Hepatocyte (in vitro differentiated cells): ENCODE data around the gene BACH2. TPM values are rescaled to one million over a fixed set of nuclear protein-coding genes. Genes with fewer than 3 reads are reported as not detected.
"Not testable (repeated sequence)": the region's sequence is repeated elsewhere in the genome, so short reads cannot be mapped to it uniquely, and the experiment has no call there.

Experiments used
- DNase-seq: peaks from one replicate; pipeline ENCODE4 v3.0.0-alpha.2; 2016; ENCODE audit warnings: low spot score
- H2AFZ ChIP-seq: fragments of 200-600 bp; sonication (generic); 2 replicates; pipeline ENCODE4 v1.6.0; 2016; ENCODE audit warnings: antibody characterized with exemption, mild to moderate bottlenecking
- H3K27ac ChIP-seq: fragments of 200-600 bp; sonication (generic); 2 replicates; pipeline ENCODE4 v1.5.1; 2016; ENCODE audit warnings: mild to moderate bottlenecking
- H3K27me3 ChIP-seq: fragments of 200-600 bp; sonication (generic); 2 replicates; pipeline ENCODE4 v1.6.1; 2016
- H3K36me3 ChIP-seq: fragments of 200-600 bp; sonication (generic); replicated peaks from 2 replicates; pipeline ENCODE4 v1.5.1; 2016; ENCODE audit warnings: low read depth; ENCODE audit not compliant: insufficient read depth
- H3K4me1 ChIP-seq: fragments of 200-600 bp; sonication (generic); 2 replicates; pipeline ENCODE4 v1.5.1; 2016; ENCODE audit warnings: mild to moderate bottlenecking, moderate library complexity; ENCODE audit not compliant: insufficient read depth
- H3K4me2 ChIP-seq: fragments of 200-600 bp; sonication (generic); 2 replicates; pipeline ENCODE4 v1.6.0; 2016
- H3K4me3 ChIP-seq: fragments of 200-600 bp; sonication (generic); 2 replicates; pipeline ENCODE4 v1.5.1; 2016; ENCODE audit warnings: mild to moderate bottlenecking
- H3K79me2 ChIP-seq: fragments of 200-600 bp; sonication (generic); 2 replicates; pipeline ENCODE4 v1.6.0; 2017; ENCODE audit warnings: mild to moderate bottlenecking
- H3K9me2 ChIP-seq: fragments of 200-600 bp; sonication (generic); replicated peaks from 2 replicates; pipeline ENCODE4 v1.6.0; 2017; ENCODE audit warnings: mild to moderate bottlenecking; ENCODE audit not compliant: insufficient read depth
- H3K9me3 ChIP-seq: fragments of 200-600 bp; sonication (generic); 2 replicates; pipeline ENCODE4 v1.5.1; 2016; ENCODE audit warnings: low read depth, mild to moderate bottlenecking
- H4K20me1 ChIP-seq: fragments of 200-600 bp; sonication (generic); 2 replicates; pipeline ENCODE4 v1.6.0; 2016; ENCODE audit warnings: mild to moderate bottlenecking; ENCODE audit not compliant: insufficient read depth, poor library complexity, severe bottlenecking
- EZH2 ChIP-seq: fragments of 200-600 bp; sonication (generic); IDR thresholded peaks from 2 replicates; pipeline ENCODE4 v1.6.1; 2016; ENCODE audit warnings: antibody characterized with exemption, mild to moderate bottlenecking, borderline replicate concordance
- EZH2phosphoT487 ChIP-seq: fragments of 200-600 bp; sonication (generic); IDR thresholded peaks from one replicate; pipeline ENCODE4 v1.6.1; 2018; ENCODE audit warnings: antibody characterized with exemption, mild to moderate bottlenecking, low read depth, moderate library complexity; ENCODE audit not compliant: unreplicated experiment, severe bottlenecking
- WGBS: methylation state at CpG from one replicate; pipeline ENCODE4 v1.1.6; 2016; ENCODE audit warnings: low lambda C conversion rate; ENCODE audit errors: missing lambda C conversion rate; 5-methylcytosine and 5-hydroxymethylcytosine counted together
- polyA plus RNA-seq: library from polyadenylated mRNA; unstranded; fragments of >200 nt; fragmentation: Nextera tagmentation; extraction: Ambion mirVana; gene quantifications from 2 replicates; pipeline ENCODE4 v1.2.1, GENCODE V29; 2016
- total RNA-seq: library from RNA; depleted of rRNA; stranded (reverse); fragments of >200 nt; gene quantifications from 2 replicates; pipeline ENCODE4 v1.2.3, GENCODE V29; 2014
- TF ChIP-seq, protein P1 (sequence below): fragments of 200-600 bp; sonication (generic); IDR thresholded peaks from 2 replicates; pipeline ENCODE4 v1.5.1; 2016; ENCODE audit warnings: antibody characterized with exemption, mild to moderate bottlenecking; ENCODE audit not compliant: poor library complexity

Gene BACH2
- total and polyA plus RNA-seq, 2 experiments from 2014 or later = 2.3 to 2.6 TPM

DNA sequence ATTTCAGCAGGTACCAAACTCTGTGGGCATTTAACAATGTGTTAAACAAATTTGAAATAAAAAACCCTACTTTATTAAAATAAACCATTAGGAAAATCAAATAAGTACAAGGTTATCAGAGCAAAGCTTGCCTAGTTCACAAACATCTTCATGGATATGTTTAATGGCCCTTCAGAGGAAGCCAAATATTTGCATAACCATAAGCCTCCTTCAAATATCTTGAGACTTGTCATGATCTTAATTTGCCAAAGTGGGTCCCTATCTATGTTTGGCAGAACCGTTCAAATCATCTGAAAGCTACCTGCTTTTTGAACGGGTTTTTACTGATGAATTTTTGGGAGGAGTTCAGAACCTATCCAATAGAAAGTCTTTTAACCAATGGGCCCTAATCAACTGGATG is 176.3 kb downstream of the BACH2 start:
- Histone ChIP-seq H3K4me1 (no peaks in the 10 kb centered on the region), H3K27me3 (no peaks in the 10 kb centered on the region), H3K27ac (no peak overlapping the region), H3K4me3 (no peak overlapping the region), H3K36me3 (no peaks in the 10 kb centered on the region), H3K9me3 (no peaks in the 10 kb centered on the region), H4K20me1 (no peaks in the 10 kb centered on the region), H2AFZ (no peak overlapping the region), H3K79me2 (no peaks in the 10 kb centered on the region), H3K4me2 (no peak overlapping the region), H3K9me2 (no peaks in the 10 kb centered on the region)
- DNase-seq = no peak
- TF ChIP-seq, protein P1, sequence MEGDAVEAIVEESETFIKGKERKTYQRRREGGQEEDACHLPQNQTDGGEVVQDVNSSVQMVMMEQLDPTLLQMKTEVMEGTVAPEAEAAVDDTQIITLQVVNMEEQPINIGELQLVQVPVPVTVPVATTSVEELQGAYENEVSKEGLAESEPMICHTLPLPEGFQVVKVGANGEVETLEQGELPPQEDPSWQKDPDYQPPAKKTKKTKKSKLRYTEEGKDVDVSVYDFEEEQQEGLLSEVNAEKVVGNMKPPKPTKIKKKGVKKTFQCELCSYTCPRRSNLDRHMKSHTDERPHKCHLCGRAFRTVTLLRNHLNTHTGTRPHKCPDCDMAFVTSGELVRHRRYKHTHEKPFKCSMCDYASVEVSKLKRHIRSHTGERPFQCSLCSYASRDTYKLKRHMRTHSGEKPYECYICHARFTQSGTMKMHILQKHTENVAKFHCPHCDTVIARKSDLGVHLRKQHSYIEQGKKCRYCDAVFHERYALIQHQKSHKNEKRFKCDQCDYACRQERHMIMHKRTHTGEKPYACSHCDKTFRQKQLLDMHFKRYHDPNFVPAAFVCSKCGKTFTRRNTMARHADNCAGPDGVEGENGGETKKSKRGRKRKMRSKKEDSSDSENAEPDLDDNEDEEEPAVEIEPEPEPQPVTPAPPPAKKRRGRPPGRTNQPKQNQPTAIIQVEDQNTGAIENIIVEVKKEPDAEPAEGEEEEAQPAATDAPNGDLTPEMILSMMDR = no peak
- TF ChIP-seq EZH2phosphoT487 (no peak), EZH2 (no peak)
- 86% methylated on average over 2 of the region's 2 CpGs for WGBS

DNA sequence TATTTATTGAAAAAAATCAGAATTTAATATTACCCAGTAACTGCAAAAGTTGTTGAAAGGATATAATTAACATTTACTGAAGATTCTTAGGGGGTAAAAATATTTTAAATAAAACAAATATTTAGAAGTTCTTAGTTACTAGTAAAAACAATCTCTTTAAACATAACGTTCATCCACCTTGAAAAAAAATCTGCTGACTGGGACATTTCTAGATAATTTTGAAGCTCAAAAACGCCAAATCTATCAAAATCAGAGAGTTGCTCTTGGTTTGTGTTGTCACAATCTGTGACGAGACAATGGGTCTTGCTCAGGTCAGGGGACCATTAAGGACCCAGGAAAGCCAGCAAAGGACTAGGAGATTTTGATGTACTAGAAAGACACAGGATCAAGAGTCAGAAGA is 177.0 kb downstream of the BACH2 start:
- DNase-seq = no peak
- Histone ChIP-seq H3K27me3 (no peaks in the 10 kb centered on the region), H3K4me1 (no peaks in the 10 kb centered on the region), H3K27ac (no peak overlapping the region), H3K9me3 (no peaks in the 10 kb centered on the region), H3K9me2 (no peaks in the 10 kb centered on the region), H3K79me2 (no peaks in the 10 kb centered on the region), H4K20me1 (no peaks in the 10 kb centered on the region), H2AFZ (no peak overlapping the region), H3K4me3 (no peak overlapping the region), H3K4me2 (no peak overlapping the region), H3K36me3 (no peaks in the 10 kb centered on the region)
- no peak for TF ChIP-seq EZH2
- 82% methylated on average over 3 of the region's 3 CpGs for WGBS

DNA sequence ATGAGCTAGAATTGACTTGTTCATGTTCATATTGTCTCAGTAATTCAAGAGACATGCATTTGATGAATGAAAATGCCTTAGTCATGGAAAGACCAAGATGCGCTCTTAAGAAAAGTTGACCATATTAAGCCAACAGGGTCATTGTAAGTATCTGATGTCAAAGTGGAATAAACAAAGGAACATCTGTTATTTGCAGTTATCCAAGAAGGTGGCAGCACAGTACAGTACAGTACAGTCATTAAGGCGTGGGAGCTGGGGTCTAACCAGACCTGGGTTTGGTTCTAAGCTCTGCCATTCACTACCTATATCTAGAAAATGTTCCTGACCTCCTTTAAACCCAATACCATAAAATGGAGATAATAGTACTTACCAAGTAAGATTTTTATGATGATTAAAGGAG is 178.1 kb downstream of the BACH2 start:
- H3K4me2 ChIP-seq = no peak overlapping the region
- DNase-seq = no peak
- H3K4me3 ChIP-seq = no peak overlapping the region
- no peaks in the 10 kb centered on the region for H3K36me3 ChIP-seq
- no peaks in the 10 kb centered on the region for H3K79me2 ChIP-seq
- H4K20me1 ChIP-seq = no peaks in the 10 kb centered on the region
- no peaks in the 10 kb centered on the region for H3K9me3 ChIP-seq
- no peaks in the 10 kb centered on the region for H3K4me1 ChIP-seq
- H3K27ac ChIP-seq = no peak overlapping the region
- no peak for TF ChIP-seq EZH2phosphoT487
- TF ChIP-seq EZH2 = no peak
- TF ChIP-seq, protein P1 = no peak
- no peak overlapping the region for H2AFZ ChIP-seq
- H3K27me3 ChIP-seq = no peaks in the 10 kb centered on the region
- no peaks in the 10 kb centered on the region for H3K9me2 ChIP-seq
- WGBS = 90% methylated on average over 2 of the region's 2 CpGs

DNA sequence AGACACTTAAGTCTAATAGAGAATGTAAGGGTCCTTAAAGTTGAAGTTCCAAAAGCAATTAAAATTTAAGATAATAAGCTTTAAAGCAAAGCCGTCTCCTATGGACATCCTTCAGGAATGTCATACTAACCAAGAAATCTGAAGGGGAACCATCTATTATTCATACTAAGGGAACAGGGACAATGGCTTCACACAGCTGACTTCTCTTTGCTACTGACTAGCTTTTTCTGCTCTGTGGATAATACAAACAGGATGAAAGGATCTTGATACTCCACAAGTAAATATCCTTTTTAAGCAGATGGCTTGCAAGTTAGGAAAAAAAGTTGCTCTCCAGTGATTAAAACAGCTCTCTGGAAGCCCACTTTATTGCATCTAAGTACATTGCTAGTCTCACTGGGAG is 178.6 kb downstream of the BACH2 start:
- no peak for DNase-seq
- WGBS = 87% methylated on average over 1 of the region's 1 CpG
- Histone ChIP-seq H3K9me3 (no peaks in the 10 kb centered on the region), H2AFZ (no peak overlapping the region), H3K9me2 (no peaks in the 10 kb centered on the region), H3K4me2 (no peak overlapping the region), H3K79me2 (no peaks in the 10 kb centered on the region), H3K36me3 (no peaks in the 10 kb centered on the region), H3K4me3 (no peak overlapping the region), H3K27ac (no peak overlapping the region), H3K27me3 (no peaks in the 10 kb centered on the region), H4K20me1 (no peaks in the 10 kb centered on the region), H3K4me1 (no peaks in the 10 kb centered on the region)
- TF ChIP-seq, protein P1 = no peak
- TF ChIP-seq EZH2 (no peak), EZH2phosphoT487 (no peak)

DNA sequence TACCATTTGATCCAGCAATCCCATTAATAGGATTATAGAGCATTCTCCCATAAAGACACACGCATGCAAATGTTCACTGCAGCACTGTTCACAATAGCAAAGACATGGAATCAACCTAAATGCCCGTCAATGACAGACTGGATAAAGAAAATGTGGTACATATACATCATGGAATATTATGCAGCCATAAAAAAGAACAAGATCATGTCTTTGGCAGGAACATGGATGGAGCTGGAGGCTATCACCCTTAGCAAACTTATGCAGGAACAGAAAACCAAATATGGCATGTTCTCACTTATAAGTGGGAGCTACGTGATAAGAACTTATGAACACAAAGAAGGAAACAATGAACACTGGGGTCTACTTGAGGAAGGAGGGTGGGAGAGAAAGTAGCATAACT is 180.5 kb downstream of the BACH2 start:
- H3K27me3 ChIP-seq, H4K20me1 ChIP-seq, H3K4me3 ChIP-seq, H3K4me2 ChIP-seq, H3K27ac ChIP-seq, H3K9me2 ChIP-seq, H3K4me1 ChIP-seq, DNase-seq, H3K79me2 ChIP-seq, H3K9me3 ChIP-seq, H2AFZ ChIP-seq, H3K36me3 ChIP-seq: not testable (repeated sequence)
- 98% methylated on average over 3 of the region's 3 CpGs for WGBS
